Measurements from ENCODE around the gene NRXN3.

Gene NRXN3

DNA sequence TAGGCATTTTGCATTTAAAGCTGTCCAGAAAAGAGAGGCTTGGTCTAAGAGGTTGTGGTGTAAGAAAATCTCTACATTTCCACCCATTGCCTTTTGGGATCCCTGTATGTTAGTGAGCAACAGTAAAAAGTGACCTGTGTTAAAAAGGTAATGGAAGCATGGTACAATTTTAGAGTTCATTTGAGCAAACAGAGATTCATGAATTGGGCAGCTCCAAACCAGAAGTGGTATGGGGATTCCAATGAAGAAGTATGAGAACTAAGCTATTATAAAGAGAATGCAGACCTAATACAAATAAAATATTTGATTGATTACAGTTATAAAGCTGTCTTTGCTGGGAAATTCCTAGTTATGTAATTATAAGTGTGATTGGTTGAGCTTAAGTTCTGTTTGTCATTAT lies 1134.1 kb downstream of the NRXN3 start:
- in situ Hi-C loops (cut with MboI; ENCODE audit: low sequenced_read_pairs) = no loop called here

DNA sequence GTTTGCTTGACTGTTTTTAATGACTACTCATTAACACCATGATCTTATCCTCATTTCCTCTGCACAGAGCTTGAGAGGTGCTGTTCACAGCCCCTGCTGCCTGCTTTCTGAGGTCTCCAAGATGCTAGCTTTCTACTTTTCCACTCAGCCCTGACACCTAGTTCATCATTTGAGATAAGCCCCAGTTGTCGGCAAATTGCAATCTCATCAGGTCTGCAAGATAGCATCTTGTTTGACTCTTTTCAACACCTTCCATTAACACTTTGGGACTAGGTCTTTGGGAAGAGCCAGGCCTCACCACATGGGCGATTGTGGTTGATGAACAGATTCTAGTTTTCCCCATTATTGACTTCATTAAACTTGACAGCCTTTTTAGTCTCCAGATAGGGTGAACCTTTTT lies 1136.4 kb downstream of the NRXN3 start:
- in situ Hi-C loops (cut with MboI; ENCODE audit: low sequenced_read_pairs) = no loop called here

DNA sequence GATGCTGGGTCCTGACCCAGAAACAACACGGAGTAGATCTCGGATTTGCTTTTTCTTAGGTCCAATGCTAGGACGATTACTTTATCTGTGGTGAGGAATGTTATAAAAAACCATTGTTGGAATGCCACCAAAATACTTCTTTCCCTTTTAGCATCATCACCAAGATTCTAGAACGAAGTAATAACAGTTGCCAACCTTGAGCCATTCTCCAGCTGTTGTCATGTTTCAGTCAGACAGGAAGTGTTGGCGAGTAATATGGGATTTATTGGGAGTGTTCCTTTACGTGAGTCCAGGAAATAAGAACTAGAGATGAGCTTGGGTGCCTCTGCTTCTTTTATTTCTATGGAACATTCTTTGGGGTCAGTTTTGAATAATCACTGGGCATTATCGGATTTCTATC lies 1148.2 kb downstream of the NRXN3 start:
- in situ Hi-C loops (cut with MboI; ENCODE audit: low sequenced_read_pairs) = no loop called here

DNA sequence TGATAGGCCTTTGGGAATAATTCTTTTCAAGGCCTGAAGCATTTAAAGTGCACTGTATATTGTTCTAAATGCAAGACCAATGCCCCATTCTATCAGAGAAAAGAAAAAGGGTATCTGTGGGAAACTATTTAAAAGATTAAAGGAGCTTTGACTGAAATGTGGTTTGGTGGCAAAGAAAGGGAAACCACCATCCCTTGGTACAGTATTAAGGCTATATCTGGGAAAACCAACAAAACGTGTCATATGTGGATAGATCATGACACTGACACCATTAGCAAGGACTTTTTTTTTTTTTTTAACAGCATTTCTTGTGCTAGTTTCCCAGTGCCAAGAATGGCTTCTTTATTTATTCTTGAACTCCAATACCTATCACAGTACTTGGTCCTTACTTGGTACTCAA lies 1150.4 kb downstream of the NRXN3 start:
- in situ Hi-C loops (cut with MboI; ENCODE audit: low sequenced_read_pairs) = no loop called here

DNA sequence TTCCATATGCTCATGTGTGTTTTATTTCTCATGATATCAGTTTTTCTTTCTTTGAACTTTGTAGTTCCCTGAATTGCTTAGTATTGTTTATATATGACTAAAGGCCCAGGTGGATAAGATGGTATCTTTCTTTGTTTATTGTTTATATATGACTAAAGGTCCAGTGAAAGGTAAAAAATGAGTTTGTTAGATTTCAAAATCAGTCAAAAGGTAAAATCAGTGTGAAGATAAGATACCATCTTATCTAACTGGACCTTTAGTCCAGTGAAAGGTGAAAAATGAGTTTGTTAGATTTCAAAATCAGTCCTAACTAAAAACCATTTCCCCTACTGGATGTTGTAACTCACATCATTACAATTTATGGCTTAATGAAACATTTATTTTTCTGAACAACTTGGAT lies 1150.9 kb downstream of the NRXN3 start:
- in situ Hi-C loops (cut with MboI; ENCODE audit: low sequenced_read_pairs) = no loop called here

DNA sequence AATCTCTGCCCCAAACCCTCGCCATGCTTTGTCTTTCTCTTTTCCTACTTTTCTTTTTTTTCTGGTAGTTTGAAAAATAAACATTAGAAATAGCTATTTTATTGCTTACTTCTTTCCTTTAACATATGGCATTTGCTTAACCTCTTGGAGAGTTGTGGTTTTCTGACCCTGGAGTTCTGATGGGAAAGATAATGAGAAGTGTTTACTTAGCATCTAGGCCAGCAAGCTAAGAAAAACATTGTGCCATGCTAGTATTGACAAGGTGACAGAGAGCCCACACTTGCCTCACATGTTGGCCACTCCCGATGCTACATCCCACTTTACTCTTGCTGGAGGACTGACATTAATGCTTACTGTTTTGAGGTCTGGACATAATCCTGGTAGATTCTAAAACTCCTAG lies 1154.9 kb downstream of the NRXN3 start:
- in situ Hi-C loops (cut with MboI; ENCODE audit: low sequenced_read_pairs) = no loop called here

DNA sequence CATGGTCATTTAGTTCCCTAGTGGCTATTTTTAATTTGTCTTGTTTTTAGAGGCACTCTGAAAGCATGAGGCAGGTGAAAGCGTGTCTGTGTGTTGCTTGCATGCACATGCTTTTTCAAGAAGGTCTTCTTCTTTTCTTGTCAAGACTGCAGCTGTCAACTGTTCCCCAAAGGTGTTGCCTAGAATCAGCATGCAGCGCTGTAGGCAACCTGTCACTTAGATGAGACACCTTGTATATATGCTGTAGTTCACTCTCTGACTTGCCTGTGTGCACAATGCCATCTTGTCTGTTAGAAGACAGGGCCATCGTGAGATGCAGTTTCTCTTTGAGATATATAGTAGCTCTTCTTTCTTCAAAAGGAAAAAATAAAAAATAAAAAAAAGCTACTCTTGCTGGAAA lies 1155.4 kb downstream of the NRXN3 start:
- in situ Hi-C loops (cut with MboI; ENCODE audit: low sequenced_read_pairs) = no loop called here

DNA sequence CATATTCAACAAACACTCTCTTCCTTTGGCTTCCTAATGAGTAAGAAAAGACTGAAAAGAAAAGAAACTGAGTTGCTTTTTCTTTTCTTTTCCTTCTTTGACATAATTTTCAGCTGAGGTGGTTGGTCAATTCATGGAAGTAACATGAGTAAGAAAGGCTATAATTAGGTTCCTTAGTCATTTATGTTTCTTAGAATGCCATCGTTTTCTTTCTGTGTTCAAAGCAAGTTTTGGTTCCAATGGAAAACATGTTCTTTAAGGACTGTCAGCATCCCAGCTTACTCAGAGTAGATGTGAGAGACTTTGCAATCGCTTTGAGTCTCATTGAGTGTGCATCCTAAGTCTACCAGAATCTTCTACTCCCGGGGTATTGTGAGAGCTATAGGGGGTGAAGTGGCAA lies 1158.7 kb downstream of the NRXN3 start:
- in situ Hi-C loops (cut with MboI; ENCODE audit: low sequenced_read_pairs) = no loop called here

DNA sequence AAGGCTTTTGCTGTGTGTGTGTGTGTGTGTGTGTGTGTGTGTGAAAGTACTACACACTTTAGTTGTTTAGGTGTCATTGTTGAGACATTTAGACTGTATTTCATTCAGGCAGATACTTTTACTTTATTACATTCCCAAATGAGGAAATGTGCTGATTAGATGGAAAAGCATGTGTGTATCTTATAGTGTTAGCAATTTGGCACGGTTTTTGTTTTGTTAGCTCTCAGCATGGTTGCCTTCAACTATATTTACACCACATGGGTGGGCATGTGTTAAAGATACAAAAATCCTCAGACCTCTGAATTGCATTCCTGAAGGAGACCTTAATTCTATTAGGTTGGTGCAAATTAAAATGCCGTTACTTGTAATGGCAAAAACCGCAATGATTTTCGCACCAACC lies 1161.7 kb downstream of the NRXN3 start:
- in situ Hi-C loops (cut with MboI; ENCODE audit: low sequenced_read_pairs) = no loop called here

DNA sequence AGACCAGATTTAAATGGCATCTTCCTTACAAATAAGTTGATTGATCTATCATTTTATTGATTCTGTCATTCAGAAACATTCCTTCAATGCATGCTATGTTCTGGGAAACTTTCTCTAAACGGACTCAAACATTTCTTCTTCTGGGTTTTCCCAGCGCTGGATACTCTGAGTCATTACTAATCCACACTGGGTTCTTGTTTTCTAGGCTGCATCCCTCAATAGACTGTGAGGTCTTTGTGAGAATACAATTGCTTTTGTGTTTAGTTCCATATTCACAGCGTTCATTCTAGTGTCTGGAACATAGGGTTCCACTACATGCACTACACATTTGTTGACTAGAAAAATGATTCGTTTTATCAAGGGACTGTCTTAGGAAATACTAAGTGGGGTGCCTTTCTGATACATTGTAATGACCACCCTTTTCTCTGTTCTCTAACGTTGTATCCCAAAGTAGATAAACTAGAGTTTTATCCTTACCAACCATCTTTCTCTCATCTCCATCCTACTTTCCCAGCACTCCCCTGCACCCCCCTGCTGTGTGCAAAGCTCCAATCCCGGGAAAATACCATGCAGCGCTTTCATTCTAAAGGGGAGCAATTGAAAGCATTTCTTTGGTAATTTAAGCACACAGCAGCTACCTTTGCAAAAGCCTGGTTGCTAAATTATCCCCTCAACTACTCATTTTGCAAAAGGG lies 1162.5 kb downstream of the NRXN3 start:
- in situ Hi-C loops (cut with MboI; ENCODE audit: low sequenced_read_pairs) = no loop called here

DNA sequence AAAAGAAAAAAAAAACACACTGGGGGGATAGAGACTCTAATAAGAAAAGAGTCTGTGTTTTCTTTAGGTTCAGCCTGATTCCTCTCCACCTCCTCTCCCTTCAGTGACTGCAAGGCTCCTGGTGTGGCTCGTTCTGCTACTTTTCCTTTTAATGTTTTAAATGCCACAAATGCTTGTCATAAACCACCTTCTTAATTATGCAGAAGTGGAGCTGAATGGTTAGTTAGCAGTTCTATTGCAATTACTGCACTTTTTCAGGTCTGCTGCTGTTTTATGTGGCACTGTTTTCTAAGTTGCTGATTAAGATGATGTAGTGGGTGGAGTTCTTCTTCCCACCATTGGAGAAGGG lies 1163.0 kb downstream of the NRXN3 start:
- in situ Hi-C loops (cut with MboI; ENCODE audit: low sequenced_read_pairs) = no loop called here

DNA sequence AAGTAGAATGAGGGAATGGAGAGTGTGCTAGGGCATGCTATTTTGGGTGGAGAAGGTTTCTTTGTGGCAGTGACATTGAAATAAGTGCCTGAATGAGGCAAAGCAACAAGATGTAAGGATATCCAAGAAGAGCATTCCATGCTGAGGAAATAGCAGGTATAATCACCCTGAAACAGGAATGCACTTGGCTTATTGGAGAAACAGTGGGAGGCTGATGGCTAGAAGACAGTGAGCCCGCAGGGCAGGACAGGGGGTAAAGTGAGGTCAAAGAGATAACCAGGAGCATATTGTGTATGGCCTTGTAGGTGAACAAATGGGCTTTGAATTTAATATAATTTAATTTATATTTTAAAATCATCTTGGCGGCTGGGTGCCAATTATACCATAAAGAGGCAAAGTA lies 1164.1 kb downstream of the NRXN3 start:
- in situ Hi-C loops (cut with MboI; ENCODE audit: low sequenced_read_pairs) = no loop called here

DNA sequence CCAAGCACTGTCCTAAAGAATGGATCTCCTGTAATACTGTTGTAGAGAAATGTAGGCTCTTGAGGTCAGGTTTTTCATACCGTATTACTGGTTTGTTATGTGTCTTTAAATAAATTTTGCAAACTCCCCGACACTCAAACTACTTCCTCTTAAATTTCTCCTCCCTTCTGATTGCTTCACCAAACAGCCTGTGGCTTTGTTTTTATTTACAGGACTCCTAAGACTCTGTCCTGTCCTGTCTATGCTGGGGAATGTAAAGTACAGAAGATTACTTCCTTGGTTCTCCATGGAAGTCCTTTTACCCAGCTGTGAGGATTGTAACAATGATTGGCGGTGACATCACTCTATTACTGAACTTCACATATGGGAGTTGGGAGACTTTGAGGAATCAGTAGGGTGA lies 1167.6 kb downstream of the NRXN3 start:
- in situ Hi-C loops (cut with MboI; ENCODE audit: low sequenced_read_pairs) = no loop called here

DNA sequence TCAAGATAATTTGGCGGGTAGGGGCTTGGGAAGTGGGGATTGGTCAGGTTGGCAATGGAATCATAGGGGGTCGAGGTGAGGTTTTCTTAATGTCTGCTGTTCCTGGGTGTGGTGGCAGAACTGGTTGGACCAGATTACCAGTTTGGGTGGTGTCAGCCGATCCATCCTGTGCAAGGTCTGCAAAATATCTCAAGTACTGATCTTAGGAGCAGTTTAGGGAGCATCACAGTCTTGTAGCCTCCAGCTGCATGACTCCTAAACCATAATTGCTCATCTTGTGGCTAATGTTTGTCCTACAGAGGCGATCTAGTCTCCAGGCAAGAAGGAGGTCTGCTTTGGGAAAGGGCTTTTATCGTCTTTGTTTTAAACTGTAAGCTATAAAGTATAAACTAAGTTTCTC lies 1172.8 kb downstream of the NRXN3 start:
- in situ Hi-C loops (cut with MboI; ENCODE audit: low sequenced_read_pairs) = no loop called here

DNA sequence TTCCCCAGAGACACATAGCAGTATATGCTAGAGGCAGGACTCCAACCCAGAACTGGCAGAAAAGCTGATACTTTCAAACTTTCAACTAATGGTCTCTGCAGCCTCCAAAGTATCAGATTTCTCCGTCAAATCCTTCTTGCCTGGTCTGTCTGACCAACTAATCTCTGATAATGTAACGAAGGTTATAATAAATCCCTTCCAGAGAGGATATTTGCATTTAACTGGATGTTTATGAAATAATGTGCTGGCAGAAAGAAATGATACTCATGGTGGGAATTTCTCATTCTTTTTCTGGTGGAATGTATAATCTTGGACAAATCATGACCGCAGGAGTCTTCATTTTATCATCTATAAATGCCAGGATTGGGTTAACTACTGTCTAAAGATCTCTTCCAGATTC lies 1180.8 kb downstream of the NRXN3 start:
- in situ Hi-C loops (cut with MboI; ENCODE audit: low sequenced_read_pairs) = no loop called here

DNA sequence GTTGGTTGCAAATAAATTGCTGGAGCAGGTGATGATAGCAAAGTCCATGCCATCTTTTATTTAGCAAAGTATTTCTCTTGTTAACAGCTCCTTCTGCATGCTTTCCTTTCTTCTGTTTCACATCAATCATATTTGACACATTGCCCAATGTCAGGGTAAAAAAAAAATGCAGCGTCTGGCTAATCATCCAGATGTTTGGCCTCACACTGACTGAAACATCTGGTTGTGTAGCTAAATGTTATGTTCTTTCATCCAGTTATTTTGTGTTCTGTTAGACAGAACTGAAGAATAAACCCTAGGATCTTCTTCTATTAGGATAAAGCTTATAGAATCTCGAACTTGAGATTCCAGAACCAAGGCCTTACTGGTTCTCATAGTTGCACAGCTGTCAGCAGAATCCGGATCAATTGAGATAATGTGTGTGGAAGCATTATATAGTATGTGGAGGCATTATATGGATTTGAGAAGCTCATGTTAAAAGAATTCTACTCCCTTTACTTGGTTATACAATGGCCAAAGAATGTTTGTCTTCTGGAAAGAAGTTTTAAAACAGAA lies 1182.0 kb downstream of the NRXN3 start:
- in situ Hi-C loops (cut with MboI; ENCODE audit: low sequenced_read_pairs) = no loop called here

DNA sequence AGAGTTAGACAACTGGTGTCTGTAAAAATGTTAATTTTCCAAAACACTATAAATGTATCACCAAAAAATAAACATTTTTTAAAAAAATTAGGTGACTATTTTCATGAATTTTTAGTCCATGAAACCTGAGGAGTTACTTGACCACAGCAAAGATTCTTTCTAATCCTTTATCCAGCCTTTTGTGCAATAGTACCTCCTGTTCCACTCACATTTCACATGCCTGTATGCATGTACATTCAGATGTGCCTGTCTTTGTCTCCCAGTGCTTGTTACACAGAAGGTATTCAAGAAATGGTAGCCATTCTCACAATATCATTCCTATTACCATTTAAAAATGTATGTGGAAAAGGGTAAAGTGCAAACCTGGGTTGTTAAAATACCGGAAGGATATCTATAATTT lies 1184.2 kb downstream of the NRXN3 start:
- in situ Hi-C loops (cut with MboI; ENCODE audit: low sequenced_read_pairs) = no loop called here

DNA sequence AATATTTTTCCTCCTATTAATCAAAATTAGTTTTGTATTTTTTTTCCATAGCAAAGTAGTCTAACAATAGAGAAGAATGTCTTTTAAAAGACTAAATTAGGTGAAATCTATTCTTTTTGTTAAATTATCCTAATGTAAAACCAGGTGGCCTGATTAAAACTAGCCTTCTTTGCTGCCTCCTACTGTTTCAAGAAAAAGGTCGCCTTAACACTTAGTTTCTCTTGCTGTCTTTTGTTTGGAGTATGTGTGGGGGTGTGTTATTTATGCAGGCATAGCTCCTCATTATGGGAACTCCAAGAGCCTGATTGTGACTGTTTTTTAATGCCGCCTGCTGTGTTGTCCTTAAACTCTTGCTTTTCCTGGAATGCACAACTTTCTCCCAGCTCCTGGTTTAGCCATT lies 1185.9 kb downstream of the NRXN3 start:
- in situ Hi-C loops (cut with MboI; ENCODE audit: low sequenced_read_pairs) = no loop called here

DNA sequence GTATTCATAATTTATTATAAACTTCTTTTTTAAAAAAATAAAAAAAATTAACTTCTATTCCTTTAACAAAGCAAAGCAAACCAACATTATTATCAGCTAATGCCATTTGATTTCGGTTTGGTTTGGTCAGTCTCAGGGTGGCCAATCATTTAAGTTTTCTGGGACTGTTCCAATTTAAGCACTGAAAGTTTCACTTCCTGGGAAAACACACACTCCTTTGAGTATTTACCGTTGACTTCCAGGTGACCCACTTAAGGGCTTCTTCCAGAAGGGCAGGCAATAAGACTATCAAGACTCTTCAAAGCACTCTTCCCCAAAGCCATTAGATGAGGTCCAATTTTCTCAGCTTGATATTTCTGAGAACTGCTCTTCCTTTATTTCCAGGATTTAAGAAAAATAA lies 1187.1 kb downstream of the NRXN3 start:
- in situ Hi-C loops (cut with MboI; ENCODE audit: low sequenced_read_pairs) = no loop called here

DNA sequence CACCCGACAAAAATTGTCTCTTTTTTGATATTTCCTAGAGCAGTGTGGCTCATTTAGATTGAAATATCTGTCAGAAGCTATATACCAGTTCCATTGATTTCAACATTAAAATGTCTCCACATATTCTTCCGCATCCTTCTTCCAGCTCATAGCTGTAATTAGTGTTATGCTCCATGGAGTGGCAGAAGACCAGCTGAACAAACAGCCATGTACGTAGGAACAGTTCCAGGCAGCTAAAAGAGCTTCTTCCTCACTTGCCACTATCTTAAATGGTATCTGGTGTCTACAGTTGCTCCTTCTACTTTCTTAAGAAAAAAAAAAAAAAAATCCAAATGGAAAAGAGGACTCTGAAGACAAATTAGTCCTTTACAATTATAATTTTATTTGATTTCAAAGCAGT lies 1193.1 kb downstream of the NRXN3 start:
- in situ Hi-C loops (cut with MboI; ENCODE audit: low sequenced_read_pairs) = no loop called here

DNA sequence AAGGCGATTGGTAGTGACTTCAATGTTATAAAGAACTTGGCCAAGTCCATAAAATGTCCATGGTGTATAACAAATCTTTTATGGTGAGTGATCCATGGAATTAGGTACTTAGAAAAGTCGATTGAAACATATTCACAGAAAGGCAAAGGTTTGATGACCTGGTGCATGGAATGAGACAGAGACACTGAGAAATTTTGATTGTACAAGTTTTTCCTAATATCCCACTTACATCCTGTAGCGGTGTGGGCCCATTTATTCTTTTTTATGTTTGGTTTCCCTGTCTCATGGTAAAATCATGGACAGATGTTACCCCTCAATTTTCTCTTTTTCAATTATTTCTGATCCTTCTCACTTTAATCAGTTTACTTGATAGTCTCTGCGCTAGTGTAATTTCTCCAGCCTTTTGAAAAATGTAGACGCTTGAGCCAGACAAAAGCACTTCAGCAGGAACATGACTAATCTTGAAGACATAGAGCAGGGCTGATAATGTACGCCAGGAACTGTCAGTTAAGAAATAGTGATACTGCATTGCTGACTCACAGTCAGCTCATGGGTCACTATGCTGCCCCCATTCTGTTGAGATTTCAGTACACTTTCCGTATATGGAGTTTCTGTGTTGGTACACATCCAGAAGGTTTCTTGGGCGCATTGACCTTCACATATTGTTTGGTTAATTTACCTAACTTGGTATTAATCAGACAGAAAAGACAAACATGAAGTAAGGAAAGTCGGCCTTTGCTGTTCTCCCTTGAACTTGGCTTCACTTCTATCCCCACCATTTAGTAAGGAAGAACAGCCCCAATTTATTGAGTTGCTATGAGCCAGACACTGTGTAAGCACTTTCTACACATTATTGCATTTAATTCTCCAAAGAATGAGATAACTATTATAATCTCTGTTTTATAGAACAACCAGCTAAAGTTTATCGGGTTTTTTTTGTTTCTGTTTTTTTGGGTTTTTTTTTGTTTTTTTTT lies 1199.5 kb downstream of the NRXN3 start:
- in situ Hi-C loops (cut with MboI; ENCODE audit: low sequenced_read_pairs) = no loop called here

DNA sequence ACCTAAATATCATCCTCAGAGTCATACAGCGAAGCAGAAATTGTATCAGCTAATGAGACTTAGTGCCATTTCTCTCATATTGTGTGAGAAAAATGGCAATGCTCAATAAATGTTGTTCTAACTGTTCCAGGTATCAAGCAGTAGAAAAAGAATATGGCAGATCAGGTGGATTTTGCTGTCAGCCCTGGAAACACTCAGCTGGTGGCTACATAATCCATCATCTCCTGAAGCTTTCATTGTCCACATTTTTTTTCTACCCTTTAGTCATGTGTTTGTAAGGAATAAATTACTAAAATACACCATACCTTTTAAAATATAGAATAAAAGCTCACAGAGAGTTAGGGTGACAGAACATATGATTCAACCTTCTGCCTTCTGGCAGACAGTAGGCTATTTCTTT lies 1200.8 kb downstream of the NRXN3 start:
- in situ Hi-C loops (cut with MboI; ENCODE audit: low sequenced_read_pairs) = no loop called here

Data from HL-60/S4 (cell line).